ENCODE results near the gene NUDT5. TPM values are rescaled to one million over a fixed set of nuclear protein-coding genes. Genes with fewer than 3 reads are reported as not detected.

Gene NUDT5
- total RNA-seq (10 to 100 TPM; 47.2 to 56.8 TPM), polyA plus RNA-seq (ENCODE audit: insufficient read length in 6 of 6) (10 to 100 TPM; 57.2 to 64.6 (median 58.4) TPM)
- long read RNA-seq, donor 1, partial matches to known transcripts: 34 of 40 reads
- long read RNA-seq, donor 1, other reads (novel, unspliced or antisense): 5 of 40 reads
- long read RNA-seq, donor 2, partial matches to known transcripts: 5 of 29 reads
- long read RNA-seq, donor 2, other reads (novel, unspliced or antisense): 23 of 29 reads
- long read RNA-seq, donor 3, partial matches to known transcripts: 0 of 30 reads
- long read RNA-seq, donor 3, other reads (novel, unspliced or antisense): 30 of 30 reads
- long read RNA-seq, donor 4, partial matches to known transcripts: 1 of 22 reads
- long read RNA-seq, donor 4, other reads (novel, unspliced or antisense): 21 of 22 reads
- long read RNA-seq, donor 5, partial matches to known transcripts: 0 of 19 reads
- long read RNA-seq, donor 5, other reads (novel, unspliced or antisense): 19 of 19 reads
- long read RNA-seq, donor 6, partial matches to known transcripts: 0 of 24 reads
- long read RNA-seq, donor 6, other reads (novel, unspliced or antisense): 24 of 24 reads
- long read RNA-seq, donor 7, partial matches to known transcripts: 0 of 13 reads
- long read RNA-seq, donor 7, other reads (novel, unspliced or antisense): 10 of 13 reads
- long read RNA-seq, donor 8, partial matches to known transcripts: 0 of 13 reads
- long read RNA-seq, donor 8, other reads (novel, unspliced or antisense): 12 of 13 reads
- long read RNA-seq, donor 9: 0 reads
- long read RNA-seq, donor 10, partial matches to known transcripts: 5 of 31 reads
- long read RNA-seq, donor 10, other reads (novel, unspliced or antisense): 26 of 31 reads
- long read RNA-seq, donor 11, partial matches to known transcripts: 0 of 17 reads
- long read RNA-seq, donor 11, other reads (novel, unspliced or antisense): 16 of 17 reads
- long read RNA-seq, donor 12, partial matches to known transcripts: 0 of 14 reads
- long read RNA-seq, donor 12, other reads (novel, unspliced or antisense): 14 of 14 reads

- intact Hi-C loops (cut with DNase I): no loop called here
- TF ChIP-seq CTCF (IDR thresholded peaks at IDR 0.05): peak in 1 of 2 donors; percentile 13
- peaks cover 21 to 68% of the 10 kb centered on the region in 2 donors for H3K4me1 ChIP-seq
- DNase-seq (peak; percentile 89 to 97 (median 90)), ATAC-seq (peak; percentile 94)
- H3K36me3 ChIP-seq: peaks cover 0 to 22% of the 10 kb centered on the region in 2 donors
- H3K9me3 ChIP-seq: no peaks in the 10 kb centered on the region
- H3K4me3 ChIP-seq: peak within 1 kb of the TSS; percentile 89 to 95
- peak within 1 kb of the TSS; percentile 92 to 94 for H3K27ac ChIP-seq
- H3K27me3 ChIP-seq: no peaks in the 10 kb centered on the region
These were observed at the start of gene NUDT5, which contains the start of gene CDC123 for GRCh38 chr10:12195603-12196506. TSS of gene NUDT5 (minus strand) at chr10:12195891. CDS start at chr10:12186291, 9,600 bp downstream. TSS of gene CDC123 (plus strand) at chr10:12196188. CDS start at chr10:12196246, 58 bp downstream.

- Histone ChIP-seq H3K4me1 (peaks cover 0 to 29% of the 10 kb centered on the region in 2 donors), H3K27ac (peak overlapping the region in 1 of 2 donors; percentile 71), H3K27me3 (no peaks in the 10 kb centered on the region), H3K4me3 (no peak overlapping the region), H3K36me3 (peaks cover 0 to 68% of the 10 kb centered on the region in 2 donors), H3K9me3 (no peaks in the 10 kb centered on the region)
- ATAC-seq (no peak), DNase-seq (no peak)
- TF ChIP-seq CTCF (IDR thresholded peaks at IDR 0.05): no peak
- intact Hi-C loops (cut with DNase I): no loop called here
These were observed 48.4 kb upstream of the NUDT5 start for GRCh38 chr10:12243864-12244620.

GRCh38 chr10:12241810-12242529 is 46.3 kb upstream of the NUDT5 start:
- Histone ChIP-seq H3K4me3 (no peak overlapping the region), H3K27me3 (no peaks in the 10 kb centered on the region), H3K4me1 (peaks cover 0 to 29% of the 10 kb centered on the region in 2 donors), H3K36me3 (peaks cover 0 to 72% of the 10 kb centered on the region in 2 donors), H3K27ac (peak overlapping the region in 1 of 2 donors; percentile 71), H3K9me3 (no peaks in the 10 kb centered on the region)
- ATAC-seq (no peak), DNase-seq (peak in 1 of 4 donors; percentile 16)
- TF ChIP-seq CTCF (IDR thresholded peaks at IDR 0.05): no peak
- intact Hi-C loops (cut with DNase I): no loop called here

- Histone ChIP-seq H3K4me1 (peaks cover 6 to 34% of the 10 kb centered on the region in 2 donors), H3K4me3 (no peak overlapping the region), H3K27ac (no peak overlapping the region), H3K36me3 (peaks cover 0 to 75% of the 10 kb centered on the region in 2 donors), H3K9me3 (no peaks in the 10 kb centered on the region), H3K27me3 (no peaks in the 10 kb centered on the region)
- intact Hi-C loops (cut with DNase I): no loop called here
- DNase-seq (no peak), ATAC-seq (no peak)
- no peak for TF ChIP-seq CTCF (IDR thresholded peaks at IDR 0.05)
These were observed 43.1 kb upstream of the NUDT5 start for GRCh38 chr10:12238821-12239220.

All from left lung (tissue), 14 donors.